Upper lobe of left lung (tissue), 4 donors: ENCODE results near the gene TFF3.

Experiments
- CTCF ChIP-seq, 6 experiments: fragments of 450-650 bp in 4 of 6; fragments of 200-600 bp in 2 of 6; sonication (generic) in 2 of 6; IDR thresholded peaks; one replicate each; pipeline ENCODE4 v1.5.1; 2016 to 2019; ENCODE audit warnings: antibody characterized with exemption in 6 of 6
- EP300 ChIP-seq, 4 donors: sonication (generic); formaldehyde crosslinking; IDR thresholded peaks; one replicate each; pipeline ENCODE4 v1.5.1; 2017; ENCODE audit warnings: antibody characterized with exemption in 4 of 4, control low read depth in 2 of 4
- POLR2A ChIP-seq, 4 donors: fragments of 450-650 bp; IDR thresholded peaks; one replicate each; pipeline ENCODE4 v1.5.1; 2016 to 2017; ENCODE audit warnings: antibody characterized with exemption in 4 of 4, mild to moderate bottlenecking in 2 of 4
- POLR2AphosphoS5 ChIP-seq, 2 donors: sonication (generic); formaldehyde crosslinking; IDR thresholded peaks; one replicate each; pipeline ENCODE4 v1.5.1; 2017; ENCODE audit warnings: antibody characterized with exemption in 2 of 2

- TF ChIP-seq CTCF (IDR thresholded peaks at IDR 0.05) (no peak), EP300 (IDR thresholded peaks at IDR 0.05) (no peak), POLR2AphosphoS5 (IDR thresholded peaks at IDR 0.05) (no peak), POLR2A (IDR thresholded peaks at IDR 0.05) (no peak)
Measured at GRCh38 chr21:42316891-42317290, 1.7 kb upstream of the TFF3 start.
